Brain microvascular endothelial cell (primary cell): ENCODE data around the gene ECHDC3.

Experiments used
- DNase-seq: peaks from one replicate; pipeline ENCODE4 v3.0.0-alpha.2; 2020
- H3K27ac ChIP-seq: fragments of 250-450 bp; sonication (Bioruptor Pico); 2 replicates; pipeline ENCODE4 v1.5.1; 2020; ENCODE audit warnings: mild to moderate bottlenecking, moderate library complexity
- H3K27me3 ChIP-seq: fragments of 250-450 bp; sonication (Bioruptor Pico); replicated peaks from 2 replicates; pipeline ENCODE4 v1.5.1; 2020; ENCODE audit warnings: mild to moderate bottlenecking
- H3K36me3 ChIP-seq: fragments of 250-450 bp; sonication (Bioruptor Pico); replicated peaks from 2 replicates; pipeline ENCODE4 v1.5.1; 2020; ENCODE audit warnings: mild to moderate bottlenecking
- H3K4me3 ChIP-seq: 2 replicates; pipeline ENCODE4 v1.5.1; 2011; ENCODE audit warnings: low read depth, mild to moderate bottlenecking, control low read depth, low read length, moderate library complexity
- in situ Hi-C: cut with HindIII; loops from 2 replicates; pipeline ENCODE4 v1.10.0; 2017; ENCODE audit warnings: low sequenced_read_pairs, low pct_ligation_motif_present
- TF ChIP-seq, protein P1 (sequence below): IDR thresholded peaks from 2 replicates; pipeline ENCODE4 v1.5.1; 2011; ENCODE audit warnings: low read depth, mild to moderate bottlenecking, moderate library complexity, low read length, control low read depth, inconsistent platforms; ENCODE audit errors: missing control alignments

The ECHDC3 gene

DNA sequence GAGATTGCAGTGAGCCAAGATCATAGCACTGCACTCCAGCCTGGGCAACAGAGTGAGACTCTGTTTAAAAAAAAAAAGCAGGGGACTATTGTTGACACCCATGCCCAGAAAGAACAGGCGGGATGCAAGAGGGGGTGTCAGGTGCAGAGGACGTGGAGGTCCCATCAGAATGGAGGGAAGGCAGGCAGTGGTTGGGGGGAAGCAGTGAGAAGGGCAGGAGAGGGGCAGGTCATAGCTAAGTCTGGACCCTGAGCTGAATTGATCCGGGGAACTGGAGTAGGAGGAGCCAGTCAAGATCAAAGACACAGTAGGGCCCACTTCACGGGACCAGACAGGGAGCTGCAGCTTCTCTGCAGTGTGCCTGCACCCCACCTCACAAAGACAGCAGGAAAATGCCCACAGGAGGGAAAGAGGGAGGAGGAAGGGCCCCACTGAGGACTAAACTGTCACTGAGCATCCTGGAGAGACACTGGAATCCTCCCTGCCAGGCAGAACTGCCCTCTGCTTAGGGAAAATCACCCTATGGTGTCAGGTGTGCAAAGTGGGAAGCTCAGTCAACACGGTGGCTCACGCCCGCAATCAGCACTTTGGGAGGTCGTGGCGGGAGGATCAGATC is 27.3 kb upstream of the ECHDC3 start:
- TF ChIP-seq, protein P1, sequence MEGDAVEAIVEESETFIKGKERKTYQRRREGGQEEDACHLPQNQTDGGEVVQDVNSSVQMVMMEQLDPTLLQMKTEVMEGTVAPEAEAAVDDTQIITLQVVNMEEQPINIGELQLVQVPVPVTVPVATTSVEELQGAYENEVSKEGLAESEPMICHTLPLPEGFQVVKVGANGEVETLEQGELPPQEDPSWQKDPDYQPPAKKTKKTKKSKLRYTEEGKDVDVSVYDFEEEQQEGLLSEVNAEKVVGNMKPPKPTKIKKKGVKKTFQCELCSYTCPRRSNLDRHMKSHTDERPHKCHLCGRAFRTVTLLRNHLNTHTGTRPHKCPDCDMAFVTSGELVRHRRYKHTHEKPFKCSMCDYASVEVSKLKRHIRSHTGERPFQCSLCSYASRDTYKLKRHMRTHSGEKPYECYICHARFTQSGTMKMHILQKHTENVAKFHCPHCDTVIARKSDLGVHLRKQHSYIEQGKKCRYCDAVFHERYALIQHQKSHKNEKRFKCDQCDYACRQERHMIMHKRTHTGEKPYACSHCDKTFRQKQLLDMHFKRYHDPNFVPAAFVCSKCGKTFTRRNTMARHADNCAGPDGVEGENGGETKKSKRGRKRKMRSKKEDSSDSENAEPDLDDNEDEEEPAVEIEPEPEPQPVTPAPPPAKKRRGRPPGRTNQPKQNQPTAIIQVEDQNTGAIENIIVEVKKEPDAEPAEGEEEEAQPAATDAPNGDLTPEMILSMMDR = no peak
- Histone ChIP-seq H3K27ac (no peak overlapping the region), H3K4me3 (no peak overlapping the region), H3K27me3 (no peaks in the 10 kb centered on the region), H3K36me3 (no peaks in the 10 kb centered on the region)
- in situ Hi-C loops = no loop called here
- no peak for DNase-seq

- Histone ChIP-seq H3K27ac (no peak overlapping the region), H3K27me3 (no peaks in the 10 kb centered on the region), H3K4me3 (no peak overlapping the region), H3K36me3 (no peaks in the 10 kb centered on the region)
- no peak for DNase-seq
- in situ Hi-C loops = no loop called here
- TF ChIP-seq, protein P1 = no peak
These were observed 26.2 kb upstream of the ECHDC3 start for GRCh38 chr10:11715815-11716494.

GRCh38 chr10:11716686-11717085 is 25.5 kb upstream of the ECHDC3 start:
- Histone ChIP-seq H3K27ac (no peak overlapping the region), H3K4me3 (no peak overlapping the region), H3K27me3 (no peaks in the 10 kb centered on the region), H3K36me3 (no peaks in the 10 kb centered on the region)
- DNase-seq = no peak
- TF ChIP-seq, protein P1 = no peak
- in situ Hi-C loops = no loop called here

DNA sequence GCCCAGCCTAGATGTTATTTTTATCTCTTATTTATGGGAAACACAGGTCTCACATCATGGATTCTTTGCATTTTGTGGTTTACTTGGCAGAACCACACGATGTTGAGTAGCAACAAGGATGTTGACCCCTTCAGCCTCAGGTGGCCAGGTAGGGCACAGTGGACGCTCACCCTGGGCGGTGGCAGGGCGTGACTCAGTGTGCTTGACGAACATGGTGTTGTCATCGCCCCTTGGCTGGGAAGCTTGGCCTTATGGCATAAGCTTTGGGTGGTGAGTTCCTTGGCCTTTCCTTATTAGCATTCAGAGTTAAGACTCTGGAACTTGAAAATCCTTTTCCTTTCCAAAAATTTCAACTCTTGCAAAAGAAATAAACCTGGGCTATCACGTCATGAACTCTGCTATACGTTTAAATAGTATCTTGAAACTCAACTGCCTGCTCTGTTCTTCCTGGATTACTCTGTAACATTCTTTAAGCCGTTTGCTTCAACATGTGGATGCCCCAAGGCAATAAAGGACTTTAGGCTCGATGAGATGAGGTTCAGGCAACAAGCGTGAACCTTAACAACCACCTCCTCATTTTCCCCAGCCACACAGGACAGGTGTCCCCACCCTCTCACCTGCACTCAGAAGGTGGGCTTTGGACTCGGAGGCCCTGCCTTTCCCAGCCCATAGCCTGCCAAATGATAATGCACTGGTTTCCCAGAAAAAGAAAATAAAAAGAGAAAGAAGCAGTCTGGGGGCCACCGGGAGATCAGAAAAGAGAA is 22.5 kb upstream of the ECHDC3 start:
- no peak for DNase-seq

DNA sequence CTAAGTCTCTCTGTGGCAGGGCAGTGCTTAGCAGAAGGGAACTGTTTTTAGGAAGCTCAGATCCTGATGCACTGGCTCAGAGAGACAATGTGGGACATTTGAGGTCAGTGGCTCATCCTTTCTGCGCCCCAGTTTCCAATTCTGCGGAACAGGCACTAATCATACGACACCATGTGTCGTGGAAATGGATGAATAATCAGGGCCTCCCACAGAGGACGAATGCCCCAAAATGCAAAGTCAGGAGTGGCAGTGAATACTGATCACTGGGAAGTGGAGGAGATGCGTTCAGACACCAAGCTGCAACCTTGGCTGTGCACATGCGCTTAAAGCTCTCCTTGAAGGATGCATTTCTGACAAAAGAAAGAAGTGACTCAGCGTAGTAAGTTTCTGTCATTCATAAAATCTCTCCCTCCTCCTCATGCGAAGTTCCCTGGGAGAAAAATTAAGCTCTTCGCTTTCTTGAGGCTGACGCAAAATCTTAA is 21.9 kb upstream of the ECHDC3 start:
- in situ Hi-C loops = no loop called here
- TF ChIP-seq, protein P1 = no peak
- no peak overlapping the region for H3K27ac ChIP-seq
- H3K4me3 ChIP-seq = no peak overlapping the region
- DNase-seq = no peak
- no peaks in the 10 kb centered on the region for H3K27me3 ChIP-seq
- H3K36me3 ChIP-seq = no peaks in the 10 kb centered on the region

More for the DNA sequence above, 22.5 kb upstream of the ECHDC3 start:
- no peaks in the 10 kb centered on the region for H3K27me3 ChIP-seq
- H3K27ac ChIP-seq = no peak overlapping the region
- TF ChIP-seq, protein P1 = no peak
- H3K4me3 ChIP-seq = no peak overlapping the region
- no peaks in the 10 kb centered on the region for H3K36me3 ChIP-seq
- in situ Hi-C loops = no loop called here
